ENCODE measurements around the gene PLA2G4F.
"Not testable (repeated sequence)": the region's sequence is repeated elsewhere in the genome, so short reads cannot be mapped to it uniquely, and the experiment has no call there.

PLA2G4F gene

GRCh38 chr15:42093966-42094365 is 62.5 kb downstream of the PLA2G4F start:
- DNase-seq: no peak

- no peak for DNase-seq
Measured at GRCh38 chr15:42092398-42093318, 63.8 kb downstream of the PLA2G4F start.

GRCh38 chr15:42091753-42092397 is 64.6 kb downstream of the PLA2G4F start:
- not testable (repeated sequence) for DNase-seq

GRCh38 chr15:42090781-42091180 is 65.7 kb downstream of the PLA2G4F start:
- DNase-seq: no peak

DNA sequence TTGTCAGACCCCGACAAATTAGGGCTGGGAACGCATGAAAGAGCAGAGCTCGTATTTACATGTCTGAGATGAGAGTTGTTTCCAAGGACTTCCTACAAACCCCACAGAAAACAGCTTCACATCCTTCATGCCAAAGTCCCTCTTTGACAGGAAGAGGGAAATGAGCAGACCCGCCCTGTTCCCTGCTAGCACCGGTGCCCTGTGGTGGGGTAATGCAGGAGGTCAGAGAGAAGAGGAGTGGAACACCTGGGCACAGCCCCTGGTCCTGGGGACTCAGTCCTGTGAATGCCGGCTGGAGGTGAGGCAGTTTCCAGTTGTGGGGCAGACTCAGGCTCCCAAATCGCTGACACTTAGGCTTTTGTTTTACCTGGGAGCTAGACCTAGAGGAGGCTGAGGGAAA is 66.1 kb downstream of the PLA2G4F start:
- DNase-seq: no peak

GRCh38 chr15:42089942-42090341 is 66.5 kb downstream of the PLA2G4F start:
- no peak for DNase-seq
